NCI-H774 (cell line): ENCODE measurements around the gene ACTA2.

Experiments
- DNase-seq: peaks from one replicate; lab custom pipeline; 2025; lab: John Stamatoyannopoulos, UW

The ACTA2 gene

GRCh38 chr10:88952647-88953111 lies at the start of gene ACTA2:
Gene ACTA2, minus strand, starts transcription at chr10:88952773. Its CDS starts 3,843 bp downstream, at chr10:88948930.
- DNase-seq: no peak

GRCh38 chr10:89001729-89002072 lies 49.1 kb upstream of the ACTA2 start:
- DNase-seq: no peak

GRCh38 chr10:89001024-89001728 lies 48.6 kb upstream of the ACTA2 start:
- DNase-seq: no peak

- DNase-seq: no peak
Measured at GRCh38 chr10:88999625-89000024, 47.1 kb upstream of the ACTA2 start.

GRCh38 chr10:88996927-88997326 lies 44.4 kb upstream of the ACTA2 start:
- DNase-seq: no peak

GRCh38 chr10:88995156-88995876 lies 42.7 kb upstream of the ACTA2 start:
- no peak for DNase-seq

- DNase-seq: no peak
Measured at GRCh38 chr10:88994019-88994418, 41.4 kb upstream of the ACTA2 start.

- DNase-seq: no peak
Measured at GRCh38 chr10:88992921-88993524, 40.5 kb upstream of the ACTA2 start.

- DNase-seq: no peak
Measured at GRCh38 chr10:88991899-88992320, 39.3 kb upstream of the ACTA2 start.

GRCh38 chr10:88991161-88991898 lies 38.8 kb upstream of the ACTA2 start:
- DNase-seq: no peak

GRCh38 chr10:88990384-88991160 lies 38.0 kb upstream of the ACTA2 start, which contains the start of gene FAS:
Gene FAS, plus strand, starts transcription at chr10:88990798. Its CDS starts 79 bp downstream, at chr10:88990877.
- DNase-seq: no peak

- no peak for DNase-seq
Measured at GRCh38 chr10:88989824-88990383, 37.3 kb upstream of the ACTA2 start.

- DNase-seq: no peak
Measured at GRCh38 chr10:88989423-88989822, 36.9 kb upstream of the ACTA2 start.

- DNase-seq: no peak
Measured at GRCh38 chr10:88987840-88988239, 35.3 kb upstream of the ACTA2 start.

- DNase-seq: no peak
Measured at GRCh38 chr10:88987243-88987725, 34.7 kb upstream of the ACTA2 start.

- no peak for DNase-seq
Measured at GRCh38 chr10:88986549-88987242, 34.1 kb upstream of the ACTA2 start.

GRCh38 chr10:88984525-88984924 lies 32.0 kb upstream of the ACTA2 start:
- DNase-seq: no peak

GRCh38 chr10:88983939-88984338 lies 31.4 kb upstream of the ACTA2 start:
- no peak for DNase-seq

- no peak for DNase-seq
Measured at GRCh38 chr10:88983206-88983605, 30.6 kb upstream of the ACTA2 start.

- DNase-seq: no peak
Measured at GRCh38 chr10:88982366-88982765, 29.8 kb upstream of the ACTA2 start.
